ENCODE results near the gene MAP3K14.

MAP3K14 gene

GRCh38 chr17:45338023-45338781 is 21.4 kb upstream of the MAP3K14 start:
- H3K4me3 ChIP-seq (ENCODE audit: low read length), result no peak overlapping the region
- H3K27ac ChIP-seq (ENCODE audit: low read depth, low read length), result no peak overlapping the region
- H3K27me3 ChIP-seq (ENCODE audit: control insufficient read depth, low read length), result peaks cover 8% of the 10 kb centered on the region
- H3K36me3 ChIP-seq (ENCODE audit: control insufficient read depth, low read length), result no peaks in the 10 kb centered on the region
- no peaks in the 10 kb centered on the region for H3K79me2 ChIP-seq (ENCODE audit: control insufficient read depth, low read length)
- H3K9me3 ChIP-seq (ENCODE audit: control insufficient read depth, insufficient read depth, low read length), result no peaks in the 10 kb centered on the region
- no peaks in the 10 kb centered on the region for H3K9me2 ChIP-seq (replicated peaks; ENCODE audit: control insufficient read depth, low read length)
- TF ChIP-seq EZH2phosphoT487 (IDR thresholded peaks at IDR 0.05; ENCODE audit: borderline replicate concordance, low read length), result no peak
- no peak for TF ChIP-seq CTCF (IDR thresholded peaks at IDR 0.05; ENCODE audit: low read depth, low read length, poor library complexity, severe bottlenecking)
- 0 out of 2 replicates have a peak, but pooled peaks cover 3% of the 10 kb centered on the region for H3F3A ChIP-seq (ENCODE audit: control insufficient read depth, insufficient read depth)
- H3K4me1 ChIP-seq (ENCODE audit: control insufficient read depth, low read length), result peaks cover 18% of the 10 kb centered on the region
- H3K4me2 ChIP-seq (ENCODE audit: low read length), result no peak overlapping the region
- no peaks in the 10 kb centered on the region for H4K20me1 ChIP-seq (ENCODE audit: control insufficient read depth, insufficient read depth, low read depth, low read length)

GRCh38 chr17:45336390-45337182 is 19.8 kb upstream of the MAP3K14 start:
- H4K20me1 ChIP-seq (ENCODE audit: control insufficient read depth, insufficient read depth, low read depth, low read length), result no peaks in the 10 kb centered on the region
- H3K27ac ChIP-seq (ENCODE audit: low read depth, low read length), result no peak overlapping the region
- TF ChIP-seq EZH2phosphoT487 (IDR thresholded peaks at IDR 0.05; ENCODE audit: borderline replicate concordance, low read length), result no peak
- no peak for TF ChIP-seq CTCF (IDR thresholded peaks at IDR 0.05; ENCODE audit: low read depth, low read length, poor library complexity, severe bottlenecking)
- H3K4me1 ChIP-seq (ENCODE audit: control insufficient read depth, low read length), result peaks cover 26% of the 10 kb centered on the region
- 0 out of 2 replicates have a peak, but pooled peaks cover 3% of the 10 kb centered on the region for H3F3A ChIP-seq (ENCODE audit: control insufficient read depth, insufficient read depth)
- H3K4me2 ChIP-seq (ENCODE audit: low read length), result no peak overlapping the region
- H3K9me2 ChIP-seq (replicated peaks; ENCODE audit: control insufficient read depth, low read length), result no peaks in the 10 kb centered on the region
- H3K36me3 ChIP-seq (ENCODE audit: control insufficient read depth, low read length), result no peaks in the 10 kb centered on the region
- H3K79me2 ChIP-seq (ENCODE audit: control insufficient read depth, low read length), result no peaks in the 10 kb centered on the region
- H3K27me3 ChIP-seq (ENCODE audit: control insufficient read depth, low read length), result peaks cover 5% of the 10 kb centered on the region; the same call in 1 of the 2 replicates
- no peaks in the 10 kb centered on the region for H3K9me3 ChIP-seq (ENCODE audit: control insufficient read depth, insufficient read depth, low read length)
- no peak overlapping the region for H3K4me3 ChIP-seq (ENCODE audit: low read length)

GRCh38 chr17:45335721-45336120 is 18.9 kb upstream of the MAP3K14 start:
- Histone ChIP-seq H3K4me3 (ENCODE audit: low read length) (no peak overlapping the region), H3K27ac (ENCODE audit: low read depth, low read length) (no peak overlapping the region), H4K20me1 (ENCODE audit: control insufficient read depth, insufficient read depth, low read depth, low read length) (no peaks in the 10 kb centered on the region), H3K9me2 (replicated peaks; ENCODE audit: control insufficient read depth, low read length) (no peaks in the 10 kb centered on the region), H3K79me2 (ENCODE audit: control insufficient read depth, low read length) (no peaks in the 10 kb centered on the region), H3K4me2 (ENCODE audit: low read length) (no peak overlapping the region), H3K36me3 (ENCODE audit: control insufficient read depth, low read length) (no peaks in the 10 kb centered on the region), H3K27me3 (ENCODE audit: control insufficient read depth, low read length) (peaks cover 5% of the 10 kb centered on the region; the same call in 1 of the 2 replicates), H3K9me3 (ENCODE audit: control insufficient read depth, insufficient read depth, low read length) (no peaks in the 10 kb centered on the region), H3K4me1 (ENCODE audit: control insufficient read depth, low read length) (peaks cover 26% of the 10 kb centered on the region), H3F3A (ENCODE audit: control insufficient read depth, insufficient read depth) (0 out of 2 replicates have a peak, but pooled peaks cover 3% of the 10 kb centered on the region)
- no peak for TF ChIP-seq EZH2phosphoT487 (IDR thresholded peaks at IDR 0.05; ENCODE audit: borderline replicate concordance, low read length)
- TF ChIP-seq CTCF (IDR thresholded peaks at IDR 0.05; ENCODE audit: low read depth, low read length, poor library complexity, severe bottlenecking), result no peak

Measured in DOHH2 (cell line).